HepG2 (cell line): ENCODE data around the gene CIB2. TPM values are rescaled to one million over a fixed set of nuclear protein-coding genes. Genes with fewer than 3 reads are reported as not detected.

ENCODE experiments used
- ARHGAP35 ChIP-seq: sonication (generic); formaldehyde crosslinking; IDR thresholded peaks from 2 replicates; pipeline ENCODE4 v1.9.0; 2022; ENCODE audit warnings: mild to moderate bottlenecking, inconsistent platforms, moderate library complexity, missing genetic modification reagents, borderline replicate concordance
- FOXA1 ChIP-seq, 2 experiments: fragments of 450-650 bp in 1 of 2; sonication (generic) in 1 of 2; formaldehyde crosslinking in 1 of 2; IDR thresholded peaks; 2 replicates each; pipeline versions ENCODE4 v1.4.0 to v1.6.1; 2016 to 2020; ENCODE audit warnings: missing genetic modification reagents in 1 of 2
- GPN1 ChIP-seq: sonication (generic); formaldehyde crosslinking; IDR thresholded peaks from 2 replicates; pipeline ENCODE4 v1.5.1; 2020; ENCODE audit warnings: missing genetic modification reagents, borderline replicate concordance
- IKZF1 ChIP-seq: fragments of 450-650 bp; IDR thresholded peaks from 2 replicates; pipeline ENCODE4 v1.7.1; 2016
- ISX ChIP-seq: sonication (generic); formaldehyde crosslinking; conservative IDR thresholded peaks from 2 replicates; pipeline ENCODE4 v1.5.0; 2020; ENCODE audit warnings: missing genetic modification reagents
- KDM2A ChIP-seq: sonication (generic); formaldehyde crosslinking; IDR thresholded peaks from 2 replicates; pipeline ENCODE4 v1.4.0; 2020; ENCODE audit warnings: low read depth, missing genetic modification reagents, borderline replicate concordance
- KMT2A ChIP-seq: sonication (generic); formaldehyde crosslinking; IDR thresholded peaks from 2 replicates; pipeline ENCODE4 v1.4.0; 2020; ENCODE audit warnings: missing genetic modification reagents
- MBD4 ChIP-seq: IDR thresholded peaks from 2 replicates; pipeline ENCODE4 v1.6.1; 2012; ENCODE audit warnings: low read length, inconsistent platforms, borderline replicate concordance
- MYNN ChIP-seq: sonication (generic); formaldehyde crosslinking; IDR thresholded peaks from 2 replicates; pipeline ENCODE4 v1.4.0; 2020; ENCODE audit warnings: mild to moderate bottlenecking, low read depth, missing genetic modification reagents
- NFE2L2 ChIP-seq: fragments of 150-350 bp; IDR thresholded peaks from 2 replicates; pipeline ENCODE4 v1.6.1; 2014; ENCODE audit warnings: low read length
- PAF1 ChIP-seq: IDR thresholded peaks from 2 replicates; pipeline ENCODE4 v1.6.1; 2016; ENCODE audit warnings: missing genetic modification reagents, missing compliant biosample characterization
- POLR2AphosphoS5 ChIP-seq: IDR thresholded peaks from 2 replicates; pipeline ENCODE4 v1.6.1; 2012; ENCODE audit warnings: low read depth, low read length
- SIX4 ChIP-seq: sonication (generic); formaldehyde crosslinking; IDR thresholded peaks from 2 replicates; pipeline ENCODE4 v1.4.0; 2020; ENCODE audit warnings: missing genetic modification reagents
- ZFAT ChIP-seq: sonication (generic); formaldehyde crosslinking; conservative IDR thresholded peaks from 2 replicates; pipeline ENCODE4 v1.8.1; 2023; ENCODE audit warnings: missing genetic modification reagents, inconsistent platforms
- ZNF101 ChIP-seq: sonication (generic); formaldehyde crosslinking; IDR thresholded peaks from 2 replicates; pipeline ENCODE4 v1.4.0; 2020; ENCODE audit warnings: mild to moderate bottlenecking, low read depth, missing genetic modification reagents, borderline replicate concordance
- ZNF296 ChIP-seq: sonication (generic); formaldehyde crosslinking; conservative IDR thresholded peaks from 2 replicates; pipeline ENCODE4 v1.5.0; 2020; ENCODE audit warnings: mild to moderate bottlenecking, missing genetic modification reagents
- ZNF331 ChIP-seq: sonication (generic); formaldehyde crosslinking; IDR thresholded peaks from 2 replicates; pipeline ENCODE4 v1.4.0; 2020; ENCODE audit warnings: missing genetic modification reagents
- ZNF564 ChIP-seq: sonication (generic); formaldehyde crosslinking; IDR thresholded peaks from 2 replicates; pipeline ENCODE4 v1.8.1; 2023; ENCODE audit warnings: mild to moderate bottlenecking, missing genetic modification reagents
- ZNF839 ChIP-seq: sonication (generic); formaldehyde crosslinking; IDR thresholded peaks from 2 replicates; pipeline ENCODE4 v1.4.0; 2020; ENCODE audit warnings: missing genetic modification reagents, mild to moderate bottlenecking, borderline replicate concordance
- polyA plus RNA-seq, 8 experiments: library from polyadenylated mRNA; depleted of rRNA in 3 of 8; stranded (reverse) in 7 of 8; unstranded in 1 of 8; fragments of >200 nt; fragmentation: Illumina TruSeq in 4 of 8; extraction: Trizol in 4 of 8; gene quantifications; 2 replicates each; pipeline versions ENCODE4 v1.2.1 to v1.2.3, GENCODE V29; 2011 to 2016; ENCODE audit warnings: low read depth in 4 of 8, missing spikeins in 1 of 8, mixed read lengths in 1 of 8; ENCODE audit not compliant: insufficient read depth in 1 of 8
- total RNA-seq, 5 experiments: library from RNA; depleted of rRNA; stranded (reverse); fragments of >200 nt; fragmentation: Illumina TruSeq; extraction: Trizol; gene quantifications; 2 replicates each; pipeline ENCODE4 v1.2.3, GENCODE V29; 2016; ENCODE audit warnings: low read depth in 1 of 5
- TF ChIP-seq, protein P1 (sequence below): sonication (generic); formaldehyde crosslinking; IDR thresholded peaks from 2 replicates; pipeline ENCODE4 v1.8.1; 2023; ENCODE audit warnings: mild to moderate bottlenecking, inconsistent platforms, moderate library complexity, missing genetic modification reagents, borderline replicate concordance
- TF ChIP-seq, protein P2 (sequence below): sonication (generic); formaldehyde crosslinking; IDR thresholded peaks from 2 replicates; pipeline ENCODE4 v1.4.0; 2020; ENCODE audit warnings: mild to moderate bottlenecking, low read depth, missing genetic modification reagents
- TF ChIP-seq, protein P3 (sequence below): sonication (generic); formaldehyde crosslinking; IDR thresholded peaks from 2 replicates; pipeline ENCODE4 v1.5.0; 2020; ENCODE audit warnings: missing genetic modification reagents
- TF ChIP-seq, protein P4 (sequence below): sonication (generic); formaldehyde crosslinking; IDR thresholded peaks from 2 replicates; pipeline ENCODE4 v1.4.0; 2020; ENCODE audit warnings: missing genetic modification reagents
- TF ChIP-seq, protein P5 (sequence below): IDR thresholded peaks from 2 replicates; pipeline ENCODE4 v1.6.1; 2016; ENCODE audit warnings: mild to moderate bottlenecking

The CIB2 gene
- total and polyA plus RNA-seq, 2 of the 13 experiments (the other 11 are each of a cell fraction or from before 2014, with no cell fraction given), result 1.4 to 1.5 TPM

DNA sequence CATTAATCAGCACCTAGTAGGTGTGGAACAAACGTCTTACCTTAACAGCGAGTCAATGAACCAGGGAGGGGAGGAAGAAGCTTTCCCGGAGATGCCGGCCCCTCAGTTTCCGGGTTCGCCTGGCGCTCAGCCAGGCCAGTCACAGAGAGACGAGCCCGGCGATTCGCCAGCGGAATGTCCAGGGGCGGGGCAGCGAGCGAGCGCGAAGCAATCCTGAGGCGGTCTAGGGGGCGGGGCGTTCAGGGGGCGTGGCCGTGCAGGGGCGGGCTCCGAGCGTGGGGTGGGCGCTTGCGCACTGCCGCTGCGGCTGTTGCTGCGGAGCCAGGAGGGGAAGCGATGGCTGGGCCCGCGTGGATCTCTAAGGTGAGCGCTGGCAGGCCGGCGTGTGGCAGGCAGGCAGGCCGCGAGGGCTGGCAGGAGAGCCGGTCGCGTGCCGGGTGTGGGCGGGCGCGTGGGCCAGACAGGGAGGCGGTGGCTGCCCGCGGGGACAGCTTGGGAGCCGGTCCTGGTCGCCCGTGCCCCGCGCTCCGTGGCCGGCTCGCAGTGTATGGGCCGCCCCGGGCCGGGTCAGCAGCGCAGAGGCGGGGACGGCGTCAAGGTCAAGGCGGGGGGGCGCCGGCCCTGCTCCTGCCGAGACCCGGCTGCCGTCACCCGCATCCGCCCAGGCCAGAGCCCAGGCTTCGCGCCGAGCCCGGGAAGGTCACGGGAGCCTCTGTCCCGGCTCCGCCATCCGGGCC, 18.0 kb upstream of the CIB2 start, which contains the start of gene IDH3A (continued):
- TF ChIP-seq, protein P1, sequence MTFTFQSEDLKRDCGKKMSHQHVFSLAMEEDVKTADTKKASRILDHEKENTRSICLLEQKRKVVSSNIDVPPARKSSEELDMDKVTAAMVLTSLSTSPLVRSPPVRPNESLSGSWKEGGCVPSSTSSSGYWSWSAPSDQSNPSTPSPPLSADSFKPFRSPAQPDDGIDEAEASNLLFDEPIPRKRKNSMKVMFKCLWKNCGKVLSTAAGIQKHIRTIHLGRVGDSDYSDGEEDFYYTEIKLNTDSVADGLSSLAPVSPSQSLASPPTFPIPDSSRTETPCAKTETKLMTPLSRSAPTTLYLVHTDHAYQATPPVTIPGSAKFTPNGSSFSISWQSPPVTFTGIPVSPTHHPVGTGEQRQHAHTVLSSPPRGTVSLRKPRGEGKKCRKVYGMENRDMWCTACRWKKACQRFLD (CRISPR knock-in tag), result no peak
- TF ChIP-seq, protein P2, sequence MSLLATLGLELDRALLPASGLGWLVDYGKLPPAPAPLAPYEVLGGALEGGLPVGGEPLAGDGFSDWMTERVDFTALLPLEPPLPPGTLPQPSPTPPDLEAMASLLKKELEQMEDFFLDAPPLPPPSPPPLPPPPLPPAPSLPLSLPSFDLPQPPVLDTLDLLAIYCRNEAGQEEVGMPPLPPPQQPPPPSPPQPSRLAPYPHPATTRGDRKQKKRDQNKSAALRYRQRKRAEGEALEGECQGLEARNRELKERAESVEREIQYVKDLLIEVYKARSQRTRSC, result no peak
- TF ChIP-seq KMT2A, result no peak; the same call in 1 of the 2 replicates
- TF ChIP-seq MBD4, result no peak
- no peak for TF ChIP-seq PAF1
- TF ChIP-seq ZNF296 (CRISPR knock-in tag), result no peak
- TF ChIP-seq MYNN (CRISPR knock-in tag), result no peak
- TF ChIP-seq ARHGAP35 (CRISPR knock-in tag), result no peak
- TF ChIP-seq POLR2AphosphoS5, result peak; percentile 87
- TF ChIP-seq ISX (CRISPR knock-in tag), result no peak
- TF ChIP-seq, protein P3, sequence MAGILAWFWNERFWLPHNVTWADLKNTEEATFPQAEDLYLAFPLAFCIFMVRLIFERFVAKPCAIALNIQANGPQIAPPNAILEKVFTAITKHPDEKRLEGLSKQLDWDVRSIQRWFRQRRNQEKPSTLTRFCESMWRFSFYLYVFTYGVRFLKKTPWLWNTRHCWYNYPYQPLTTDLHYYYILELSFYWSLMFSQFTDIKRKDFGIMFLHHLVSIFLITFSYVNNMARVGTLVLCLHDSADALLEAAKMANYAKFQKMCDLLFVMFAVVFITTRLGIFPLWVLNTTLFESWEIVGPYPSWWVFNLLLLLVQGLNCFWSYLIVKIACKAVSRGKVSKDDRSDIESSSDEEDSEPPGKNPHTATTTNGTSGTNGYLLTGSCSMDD (CRISPR knock-in tag), result no peak
- TF ChIP-seq ZNF331 (CRISPR knock-in tag), result no peak
- no peak for TF ChIP-seq ZFAT (CRISPR knock-in tag)
- peak; percentile 49; the same call in 1 of the 2 replicates for TF ChIP-seq ZNF564 (CRISPR knock-in tag)
- TF ChIP-seq, protein P4, sequence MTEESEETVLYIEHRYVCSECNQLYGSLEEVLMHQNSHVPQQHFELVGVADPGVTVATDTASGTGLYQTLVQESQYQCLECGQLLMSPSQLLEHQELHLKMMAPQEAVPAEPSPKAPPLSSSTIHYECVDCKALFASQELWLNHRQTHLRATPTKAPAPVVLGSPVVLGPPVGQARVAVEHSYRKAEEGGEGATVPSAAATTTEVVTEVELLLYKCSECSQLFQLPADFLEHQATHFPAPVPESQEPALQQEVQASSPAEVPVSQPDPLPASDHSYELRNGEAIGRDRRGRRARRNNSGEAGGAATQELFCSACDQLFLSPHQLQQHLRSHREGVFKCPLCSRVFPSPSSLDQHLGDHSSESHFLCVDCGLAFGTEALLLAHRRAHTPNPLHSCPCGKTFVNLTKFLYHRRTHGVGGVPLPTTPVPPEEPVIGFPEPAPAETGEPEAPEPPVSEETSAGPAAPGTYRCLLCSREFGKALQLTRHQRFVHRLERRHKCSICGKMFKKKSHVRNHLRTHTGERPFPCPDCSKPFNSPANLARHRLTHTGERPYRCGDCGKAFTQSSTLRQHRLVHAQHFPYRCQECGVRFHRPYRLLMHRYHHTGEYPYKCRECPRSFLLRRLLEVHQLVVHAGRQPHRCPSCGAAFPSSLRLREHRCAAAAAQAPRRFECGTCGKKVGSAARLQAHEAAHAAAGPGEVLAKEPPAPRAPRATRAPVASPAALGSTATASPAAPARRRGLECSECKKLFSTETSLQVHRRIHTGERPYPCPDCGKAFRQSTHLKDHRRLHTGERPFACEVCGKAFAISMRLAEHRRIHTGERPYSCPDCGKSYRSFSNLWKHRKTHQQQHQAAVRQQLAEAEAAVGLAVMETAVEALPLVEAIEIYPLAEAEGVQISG, result peak; percentile 76
- no peak for TF ChIP-seq IKZF1
- no peak for TF ChIP-seq FOXA1 (IDR thresholded peaks at IDR 0.05)
- TF ChIP-seq FOXA1 (CRISPR knock-in tag; IDR thresholded peaks at IDR 0.05), result no peak
- no peak for TF ChIP-seq ZNF101 (CRISPR knock-in tag)
- TF ChIP-seq KDM2A (CRISPR knock-in tag), result peak; percentile 22; the same call in 1 of the 2 replicates
- TF ChIP-seq, protein P5, sequence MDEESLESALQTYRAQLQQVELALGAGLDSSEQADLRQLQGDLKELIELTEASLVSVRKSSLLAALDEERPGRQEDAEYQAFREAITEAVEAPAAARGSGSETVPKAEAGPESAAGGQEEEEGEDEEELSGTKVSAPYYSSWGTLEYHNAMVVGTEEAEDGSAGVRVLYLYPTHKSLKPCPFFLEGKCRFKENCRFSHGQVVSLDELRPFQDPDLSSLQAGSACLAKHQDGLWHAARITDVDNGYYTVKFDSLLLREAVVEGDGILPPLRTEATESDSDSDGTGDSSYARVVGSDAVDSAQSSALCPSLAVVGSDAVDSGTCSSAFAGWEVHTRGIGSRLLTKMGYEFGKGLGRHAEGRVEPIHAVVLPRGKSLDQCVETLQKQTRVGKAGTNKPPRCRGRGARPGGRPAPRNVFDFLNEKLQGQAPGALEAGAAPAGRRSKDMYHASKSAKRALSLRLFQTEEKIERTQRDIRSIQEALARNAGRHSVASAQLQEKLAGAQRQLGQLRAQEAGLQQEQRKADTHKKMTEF, result peak; percentile 49
- no peak; the same call in 1 of the 2 replicates for TF ChIP-seq ZNF839 (CRISPR knock-in tag)
- no peak for TF ChIP-seq SIX4 (CRISPR knock-in tag)
- TF ChIP-seq NFE2L2, result no peak
- TF ChIP-seq GPN1, result no peak
